GM13977 (cell line): ENCODE measurements around the gene ADORA3.

Source experiments
- DNase-seq: peaks from one replicate; pipeline ENCODE4 v3.0.0; 2012; ENCODE audit warnings: low spot score
- in situ Hi-C: fragments of 300-500 bp; cut with MboI; formaldehyde crosslinking; loops from one replicate; pipeline ENCODE4 v1.12.0; 2022; ENCODE audit warnings: low sequenced_read_pairs, low pct_unique_long_range_greater_than_20kb, mixed read lengths, inconsistent platforms; ENCODE audit not compliant: unreplicated experiment
- TF ChIP-seq, protein P1 (sequence below): IDR thresholded peaks from 2 replicates; pipeline ENCODE4 v1.5.1; 2012; ENCODE audit warnings: mild to moderate bottlenecking, control low read depth; ENCODE audit not compliant: insufficient read depth; ENCODE audit errors: extremely low read depth, missing control alignments

Gene ADORA3

DNA sequence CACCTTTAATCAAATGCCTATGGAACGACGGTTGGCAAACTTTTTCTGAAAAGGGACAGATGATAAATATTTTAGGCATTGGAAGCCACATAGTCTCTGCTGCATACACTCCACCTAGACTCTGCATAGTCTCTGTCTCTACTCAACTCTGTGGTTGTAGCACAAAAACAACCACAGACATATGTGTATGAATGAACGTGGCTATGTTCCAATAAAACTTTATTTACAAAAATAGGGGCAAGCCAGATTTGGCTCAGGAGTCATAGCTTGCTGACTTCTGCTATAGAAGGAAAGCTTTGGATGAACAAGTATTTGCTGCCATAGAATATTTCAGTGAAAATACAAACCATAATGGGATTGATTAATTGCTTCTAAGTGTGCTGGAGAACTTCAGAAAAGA, 37.5 kb upstream of the ADORA3 start:
- TF ChIP-seq, protein P1, sequence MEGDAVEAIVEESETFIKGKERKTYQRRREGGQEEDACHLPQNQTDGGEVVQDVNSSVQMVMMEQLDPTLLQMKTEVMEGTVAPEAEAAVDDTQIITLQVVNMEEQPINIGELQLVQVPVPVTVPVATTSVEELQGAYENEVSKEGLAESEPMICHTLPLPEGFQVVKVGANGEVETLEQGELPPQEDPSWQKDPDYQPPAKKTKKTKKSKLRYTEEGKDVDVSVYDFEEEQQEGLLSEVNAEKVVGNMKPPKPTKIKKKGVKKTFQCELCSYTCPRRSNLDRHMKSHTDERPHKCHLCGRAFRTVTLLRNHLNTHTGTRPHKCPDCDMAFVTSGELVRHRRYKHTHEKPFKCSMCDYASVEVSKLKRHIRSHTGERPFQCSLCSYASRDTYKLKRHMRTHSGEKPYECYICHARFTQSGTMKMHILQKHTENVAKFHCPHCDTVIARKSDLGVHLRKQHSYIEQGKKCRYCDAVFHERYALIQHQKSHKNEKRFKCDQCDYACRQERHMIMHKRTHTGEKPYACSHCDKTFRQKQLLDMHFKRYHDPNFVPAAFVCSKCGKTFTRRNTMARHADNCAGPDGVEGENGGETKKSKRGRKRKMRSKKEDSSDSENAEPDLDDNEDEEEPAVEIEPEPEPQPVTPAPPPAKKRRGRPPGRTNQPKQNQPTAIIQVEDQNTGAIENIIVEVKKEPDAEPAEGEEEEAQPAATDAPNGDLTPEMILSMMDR = no peak
- in situ Hi-C loops = no loop called here
- no peak for DNase-seq

DNA sequence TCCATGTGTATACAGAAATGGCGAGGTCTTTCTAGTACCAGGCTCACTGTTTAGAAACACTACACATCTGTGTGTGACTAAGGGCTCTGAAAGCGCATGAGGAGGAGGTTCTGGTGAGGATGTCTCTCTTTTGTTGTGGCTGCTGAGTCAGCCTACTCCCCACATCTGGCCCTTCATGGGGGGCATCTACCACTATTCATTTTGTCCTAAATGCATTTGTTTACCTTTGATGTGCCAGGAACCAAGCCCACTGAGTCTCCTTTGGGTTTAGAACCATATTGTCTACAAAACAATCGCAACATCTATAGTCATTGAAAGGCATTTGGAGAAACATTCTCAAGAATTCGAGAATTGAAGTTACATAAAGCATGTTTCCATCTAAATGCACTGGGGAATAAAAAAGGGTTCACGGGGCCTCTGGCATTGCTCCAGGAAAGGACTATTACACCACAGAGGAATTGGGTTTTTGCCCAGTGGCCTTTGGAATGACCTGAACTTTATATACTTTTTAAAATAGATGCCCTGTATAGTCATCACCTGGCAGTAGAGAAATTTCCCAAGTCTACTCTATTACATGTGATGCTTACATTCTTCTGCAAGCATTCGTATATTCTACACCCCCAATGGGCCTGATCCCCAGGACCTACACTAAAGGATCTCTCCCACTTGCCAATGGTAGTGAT, 35.1 kb upstream of the ADORA3 start:
- in situ Hi-C loops = no loop called here
- TF ChIP-seq, protein P1 = no peak
- DNase-seq = no peak

DNA sequence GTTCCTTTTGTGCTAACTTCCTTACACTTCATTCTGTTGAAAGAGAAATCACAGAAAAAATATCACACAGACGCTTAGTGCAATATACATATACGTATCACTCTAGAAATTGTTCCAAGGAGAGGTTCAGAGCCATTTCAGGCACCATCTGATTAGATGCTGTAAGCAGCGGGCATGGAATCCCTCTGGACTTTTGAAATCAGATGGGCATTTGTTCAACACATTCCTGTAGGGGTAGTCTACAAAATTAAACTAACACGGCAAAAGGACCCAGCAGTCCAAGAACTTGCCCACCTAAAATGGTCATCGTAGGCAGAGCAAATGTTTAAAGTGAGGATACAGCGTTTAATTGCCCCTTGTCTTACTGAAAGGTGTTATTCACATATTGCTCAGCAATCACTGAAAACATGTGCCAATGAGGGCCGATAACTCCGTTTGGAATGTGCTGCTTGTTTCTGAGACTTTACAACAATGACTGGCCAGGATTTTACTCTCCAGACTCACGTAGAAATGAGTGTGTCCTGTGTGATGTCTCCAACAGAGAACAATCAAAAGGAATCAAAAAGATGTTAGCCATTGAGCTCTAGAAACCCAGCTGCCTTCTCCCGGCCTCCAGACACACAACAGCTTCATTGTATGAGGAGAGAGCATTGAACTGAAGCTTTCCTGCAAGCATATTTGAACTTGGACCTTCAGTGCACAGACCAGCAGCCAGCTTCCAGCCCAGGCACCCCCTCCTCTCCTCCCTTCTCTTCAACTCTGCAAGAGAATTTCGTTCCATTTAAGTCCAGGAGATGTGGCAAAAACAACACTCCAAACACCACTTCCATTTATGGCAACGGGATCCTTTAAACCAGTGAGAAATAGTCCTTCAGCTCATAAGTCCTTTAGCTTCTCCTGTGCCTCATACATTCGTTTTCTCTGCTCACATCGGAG, 32.1 kb upstream of the ADORA3 start:
- TF ChIP-seq, protein P1 = no peak
- no peak for DNase-seq
- in situ Hi-C loops = no loop called here

DNA sequence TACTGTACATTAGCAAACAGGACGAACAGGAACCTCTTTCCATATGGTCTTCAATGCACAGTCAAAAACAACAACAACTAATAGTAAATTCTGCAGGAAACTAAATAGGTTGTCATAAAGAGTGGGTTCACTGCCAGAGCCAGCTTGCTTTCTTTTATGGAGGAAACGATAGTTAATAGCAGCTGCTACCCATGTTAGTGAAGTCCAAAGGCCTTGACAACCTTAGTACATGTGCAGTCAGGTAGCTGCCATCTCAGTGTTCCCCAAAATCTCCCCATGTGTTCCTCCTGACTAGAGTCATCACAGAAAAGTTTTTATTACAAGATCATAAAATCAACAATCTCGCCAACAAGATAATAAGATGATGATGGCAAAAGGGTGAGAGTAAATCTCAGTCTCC, 16.6 kb upstream of the ADORA3 start:
- in situ Hi-C loops = no loop called here
- TF ChIP-seq, protein P1 = no peak
- no peak for DNase-seq

DNA sequence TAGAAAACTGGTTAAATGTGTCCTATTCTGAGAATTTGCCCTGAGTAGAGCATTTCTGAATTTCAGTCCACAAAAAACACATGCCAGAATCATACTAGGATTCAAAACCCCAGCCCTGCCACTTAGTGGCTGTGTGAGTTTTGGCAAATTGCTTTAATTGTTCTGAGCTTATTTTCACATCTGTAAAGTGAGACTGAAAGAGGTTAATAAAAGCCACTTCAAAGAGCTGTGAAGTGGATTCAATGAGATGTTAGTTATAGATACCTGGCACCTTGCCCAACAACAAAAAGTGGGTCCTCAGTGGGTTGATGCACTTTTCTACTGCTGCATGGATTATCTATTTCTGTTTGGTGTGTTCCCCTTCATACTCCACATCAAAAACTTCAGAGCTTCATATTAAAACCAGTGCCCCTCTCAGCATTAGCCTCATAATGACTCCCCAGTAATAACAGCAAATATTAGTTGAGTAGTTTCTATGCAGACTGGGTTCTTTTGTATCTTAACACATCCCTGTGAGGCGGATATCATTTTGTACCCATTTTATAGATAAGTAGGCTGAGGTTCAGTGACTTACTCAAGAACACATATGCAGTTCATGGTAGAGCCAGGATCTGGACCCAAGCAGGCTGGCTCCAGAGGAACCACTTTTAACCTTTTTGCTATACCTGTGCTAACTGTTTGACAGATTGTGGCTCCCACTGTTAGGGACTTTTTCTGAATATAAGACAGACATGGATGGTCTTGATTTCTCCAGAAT, 14.2 kb upstream of the ADORA3 start:
- DNase-seq = no peak
- TF ChIP-seq, protein P1 = no peak
- in situ Hi-C loops = no loop called here

DNA sequence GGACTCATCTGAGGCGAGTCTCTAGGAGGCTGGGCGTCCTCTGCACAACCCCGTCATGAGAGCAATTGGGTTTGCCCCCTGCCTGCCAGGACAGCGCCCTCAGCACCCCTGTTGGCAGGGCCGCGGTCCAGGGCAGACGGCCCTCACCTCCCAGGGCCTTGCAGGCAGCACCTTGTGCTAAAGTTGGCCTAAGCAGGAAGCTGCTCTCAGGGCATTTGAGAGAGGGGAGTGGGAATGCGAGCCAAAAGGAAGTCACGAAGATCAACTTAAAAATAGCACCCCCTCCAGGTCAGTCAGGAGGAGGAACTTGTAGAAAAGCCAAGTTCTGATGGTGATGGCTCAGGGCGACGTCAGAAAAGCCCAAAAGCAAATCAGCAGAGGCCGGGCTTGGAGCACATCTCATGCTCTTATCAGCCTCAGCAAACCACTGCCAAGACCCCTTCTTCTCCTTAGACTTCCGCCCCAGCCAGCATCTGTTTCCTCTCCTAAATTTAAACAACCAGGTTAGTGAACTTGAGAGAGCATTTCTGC, 12.6 kb upstream of the ADORA3 start:
- in situ Hi-C loops = no loop called here
- TF ChIP-seq, protein P1 = peak; percentile 30
- peak; percentile 60 for DNase-seq
